Measurements from ENCODE around the gene STKLD1. TPM values are rescaled to one million over a fixed set of nuclear protein-coding genes. Genes with fewer than 3 reads are reported as not detected.

Gene STKLD1
- total RNA-seq, 1 experiment from 2014 or later: 3.1 TPM

- Histone ChIP-seq H3K4me3 (no peak overlapping the region), H3K27ac (no peak overlapping the region), H3K79me2 (ENCODE audit: low read depth) (peaks cover 87% of the 10 kb centered on the region), H3K9me3 (ENCODE audit: insufficient read depth, low read depth) (no peaks in the 10 kb centered on the region), H4K20me1 (ENCODE audit: insufficient read depth) (peaks cover 92% of the 10 kb centered on the region), H3K4me2 (no peak overlapping the region), H3F3A (ENCODE audit: insufficient read depth, low read depth) (peaks cover 7% of the 10 kb centered on the region; the same call in 1 of the 2 replicates), H3K36me3 (ENCODE audit: low read depth) (peaks cover 19% of the 10 kb centered on the region), H3K9me2 (ENCODE audit: insufficient read depth) (no peaks in the 10 kb centered on the region), H3K4me1 (replicated peaks; ENCODE audit: insufficient read depth) (0 out of 2 replicates have a peak, but pooled peaks cover 10% of the 10 kb centered on the region), H3K27me3 (ENCODE audit: insufficient read depth, low read depth) (no peaks in the 10 kb centered on the region), H2AFZ (no peak overlapping the region)
- intact Hi-C loops (cut with micrococcal nuclease; ENCODE audit: unreplicated experiment): no loop called here
- no peak for TF ChIP-seq CTCF (conservative IDR thresholded peaks at IDR 0.05)
- no peak for TF ChIP-seq EZH2 (IDR thresholded peaks at IDR 0.05; ENCODE audit: low read depth)
- ChIA-PET POLR2A (ENCODE audit: unreplicated experiment) (no interaction called here), CTCF (interaction anchor here (0.6 to 1.1 kb wide), 2 partner anchors 14 to 395 kb away, joined by 5 to 9 read pairs; no protein-coding TSS in a partner anchor)
- BruUV-seq (replicated peaks): no TSS peak
- no peak for DNase-seq
Observed at GRCh38 chr9:133370685-133371084, 5.5 kb upstream of the STKLD1 start.

GRCh38 chr9:133371261-133371711 lies 4.9 kb upstream of the STKLD1 start:
- Histone ChIP-seq H3F3A (ENCODE audit: insufficient read depth, low read depth) (peaks cover 7% of the 10 kb centered on the region; the same call in 1 of the 2 replicates), H3K36me3 (ENCODE audit: low read depth) (peaks cover 14% of the 10 kb centered on the region), H3K27ac (no peak overlapping the region), H3K4me2 (no peak overlapping the region), H3K79me2 (ENCODE audit: low read depth) (peaks cover 87% of the 10 kb centered on the region), H3K4me3 (no peak overlapping the region), H3K9me2 (ENCODE audit: insufficient read depth) (no peaks in the 10 kb centered on the region), H2AFZ (no peak overlapping the region), H3K4me1 (replicated peaks; ENCODE audit: insufficient read depth) (0 out of 2 replicates have a peak, but pooled peaks cover 10% of the 10 kb centered on the region), H3K27me3 (ENCODE audit: insufficient read depth, low read depth) (no peaks in the 10 kb centered on the region), H3K9me3 (ENCODE audit: insufficient read depth, low read depth) (no peaks in the 10 kb centered on the region), H4K20me1 (ENCODE audit: insufficient read depth) (peaks cover 86% of the 10 kb centered on the region)
- TF ChIP-seq EZH2 (IDR thresholded peaks at IDR 0.05; ENCODE audit: low read depth) (no peak), CTCF (conservative IDR thresholded peaks at IDR 0.05) (no peak)
- DNase-seq: no peak
- no TSS peak for BruUV-seq (replicated peaks)
- intact Hi-C loops (cut with micrococcal nuclease; ENCODE audit: unreplicated experiment): no loop called here
- ChIA-PET CTCF (interaction anchor here (0.6 to 1.1 kb wide), 2 partner anchors 14 to 394 kb away, joined by 5 to 9 read pairs; no protein-coding TSS in a partner anchor), POLR2A (ENCODE audit: unreplicated experiment) (no interaction called here)

- no peak overlapping the region for H2AFZ ChIP-seq
- H3K27me3 ChIP-seq (ENCODE audit: insufficient read depth, low read depth): no peaks in the 10 kb centered on the region
- intact Hi-C loops (cut with micrococcal nuclease; ENCODE audit: unreplicated experiment): no loop called here
- no TSS peak for BruUV-seq (replicated peaks)
- TF ChIP-seq CTCF (conservative IDR thresholded peaks at IDR 0.05) (no peak), EZH2 (IDR thresholded peaks at IDR 0.05; ENCODE audit: low read depth) (no peak)
- no peaks in the 10 kb centered on the region for H3K9me2 ChIP-seq (ENCODE audit: insufficient read depth)
- H3K9me3 ChIP-seq (ENCODE audit: insufficient read depth, low read depth): no peaks in the 10 kb centered on the region
- H3K27ac ChIP-seq: no peak overlapping the region
- CTCF ChIA-PET: no interaction called here
- peaks cover 9% of the 10 kb centered on the region for H3K36me3 ChIP-seq (ENCODE audit: low read depth)
- peaks cover 84% of the 10 kb centered on the region for H3K79me2 ChIP-seq (ENCODE audit: low read depth)
- H3K4me2 ChIP-seq: no peak overlapping the region
- no peak for DNase-seq
- peaks cover 77% of the 10 kb centered on the region for H4K20me1 ChIP-seq (ENCODE audit: insufficient read depth)
- peaks cover 7% of the 10 kb centered on the region; the same call in 1 of the 2 replicates for H3F3A ChIP-seq (ENCODE audit: insufficient read depth, low read depth)
- POLR2A ChIA-PET (ENCODE audit: unreplicated experiment): no interaction called here
- no peak overlapping the region for H3K4me3 ChIP-seq
- H3K4me1 ChIP-seq (replicated peaks; ENCODE audit: insufficient read depth): peaks cover 16% of the 10 kb centered on the region
Observed at GRCh38 chr9:133372144-133372543, 4.0 kb upstream of the STKLD1 start.

Measured in PC-9 (cell line).